NCI-H2107 treated with DMSO at 0.1 percent for 48 hours (cell line): ENCODE data around the gene NUDT3.
"Not testable (repeated sequence)": the region's sequence is repeated elsewhere in the genome, so short reads cannot be mapped to it uniquely, and the experiment has no call there.

Experiments
- DNase-seq: peaks from one replicate; lab custom pipeline; 2025; ENCODE audit not compliant: unreplicated experiment; lab: John Stamatoyannopoulos, UW

NUDT3 gene

DNA sequence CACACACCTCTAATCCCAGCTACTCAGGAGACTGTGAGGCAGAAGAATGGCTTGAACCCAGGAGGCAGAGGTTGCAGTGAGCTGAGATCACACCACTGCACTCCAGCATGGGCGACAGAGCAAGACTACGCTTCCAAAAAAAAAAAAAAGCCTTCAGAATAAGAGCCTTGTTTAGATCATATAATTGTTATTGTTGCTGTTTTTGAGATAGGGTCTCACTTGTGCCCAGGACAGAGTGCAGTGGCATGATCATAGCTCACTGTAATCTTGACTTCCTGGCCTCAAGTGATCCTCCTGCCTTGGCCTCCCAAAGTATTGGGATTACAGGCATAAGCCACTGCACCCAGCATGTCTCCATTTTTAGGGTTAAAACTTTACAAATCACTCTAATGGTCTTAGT lies 68.2 kb downstream of the NUDT3 start:
- DNase-seq = not testable (repeated sequence)

DNA sequence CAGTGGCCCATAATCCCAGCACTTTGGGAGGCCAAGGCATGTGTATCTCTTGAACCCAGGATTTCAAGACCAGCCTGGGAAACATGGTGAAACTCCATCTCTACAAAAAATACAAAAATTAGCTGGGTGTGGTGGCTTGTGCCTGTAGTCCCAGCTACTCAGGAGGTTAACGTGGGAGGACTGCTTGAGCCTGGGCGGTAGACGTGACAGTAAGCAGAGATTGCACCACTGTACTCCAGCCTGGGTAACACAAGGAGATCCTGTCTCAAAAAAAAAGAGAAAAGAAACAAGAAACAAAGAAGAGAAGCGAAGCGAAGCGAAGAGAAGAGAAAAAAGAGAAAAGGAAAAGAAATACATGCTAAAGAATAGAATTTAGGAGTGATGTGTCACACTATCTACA lies 69.2 kb downstream of the NUDT3 start:
- DNase-seq = no peak

DNA sequence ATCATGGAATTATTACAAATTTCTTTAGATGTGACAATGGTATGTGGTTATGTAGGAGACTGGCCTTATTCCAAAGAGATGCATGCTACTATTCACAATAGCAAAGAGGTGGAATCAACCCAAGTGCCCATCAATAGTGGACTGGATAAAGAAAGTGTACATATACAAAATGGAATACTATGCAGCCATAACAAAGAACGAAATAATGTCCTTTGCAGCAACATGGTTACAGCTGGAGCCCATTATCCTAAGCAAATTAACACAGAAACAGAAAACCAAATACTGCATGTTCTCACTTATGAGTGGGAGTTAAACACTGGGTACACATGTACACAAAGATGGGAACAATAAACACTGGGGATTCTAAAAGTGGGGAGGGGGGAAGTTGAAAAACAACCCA lies 69.7 kb downstream of the NUDT3 start:
- DNase-seq = no peak

DNA sequence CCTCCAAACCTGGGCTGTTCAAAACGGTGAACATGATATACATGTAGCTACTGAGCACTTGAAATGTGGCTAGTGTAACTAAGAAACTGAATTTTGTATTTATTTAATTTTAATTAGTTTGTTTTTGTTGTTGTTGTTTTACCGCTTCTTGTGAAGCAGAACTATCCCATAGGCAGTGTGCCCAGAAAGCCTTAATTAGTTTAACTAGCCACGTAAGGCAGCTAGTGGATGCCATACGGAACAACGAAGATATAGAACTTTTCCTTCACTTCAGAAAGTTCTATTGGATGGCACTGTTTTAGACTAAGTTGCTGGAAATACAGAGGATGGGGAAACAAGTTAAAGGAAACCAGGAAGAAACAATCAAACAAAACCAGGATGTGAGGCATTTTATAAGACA lies 70.6 kb downstream of the NUDT3 start:
- DNase-seq = no peak

DNA sequence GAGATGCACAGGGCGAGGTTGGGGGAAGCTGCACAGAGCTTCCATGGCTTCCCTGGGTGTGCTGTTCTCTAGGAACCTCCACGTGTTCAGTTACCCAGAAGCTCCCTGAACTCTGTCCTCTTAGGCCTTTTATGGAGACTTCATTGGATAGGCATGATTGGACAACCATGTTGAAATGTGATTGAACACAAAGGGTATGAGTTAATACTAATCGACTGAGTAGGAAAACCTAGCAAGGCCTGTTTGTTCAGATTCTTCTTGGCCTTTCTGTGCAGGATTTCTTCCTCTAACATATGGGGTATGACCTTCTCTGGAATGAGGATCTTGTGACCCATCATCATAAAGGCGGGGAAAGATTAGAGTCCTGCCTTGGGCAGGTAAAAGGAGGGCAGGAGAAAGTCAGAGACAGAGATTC lies 73.0 kb downstream of the NUDT3 start:
- no peak for DNase-seq

DNA sequence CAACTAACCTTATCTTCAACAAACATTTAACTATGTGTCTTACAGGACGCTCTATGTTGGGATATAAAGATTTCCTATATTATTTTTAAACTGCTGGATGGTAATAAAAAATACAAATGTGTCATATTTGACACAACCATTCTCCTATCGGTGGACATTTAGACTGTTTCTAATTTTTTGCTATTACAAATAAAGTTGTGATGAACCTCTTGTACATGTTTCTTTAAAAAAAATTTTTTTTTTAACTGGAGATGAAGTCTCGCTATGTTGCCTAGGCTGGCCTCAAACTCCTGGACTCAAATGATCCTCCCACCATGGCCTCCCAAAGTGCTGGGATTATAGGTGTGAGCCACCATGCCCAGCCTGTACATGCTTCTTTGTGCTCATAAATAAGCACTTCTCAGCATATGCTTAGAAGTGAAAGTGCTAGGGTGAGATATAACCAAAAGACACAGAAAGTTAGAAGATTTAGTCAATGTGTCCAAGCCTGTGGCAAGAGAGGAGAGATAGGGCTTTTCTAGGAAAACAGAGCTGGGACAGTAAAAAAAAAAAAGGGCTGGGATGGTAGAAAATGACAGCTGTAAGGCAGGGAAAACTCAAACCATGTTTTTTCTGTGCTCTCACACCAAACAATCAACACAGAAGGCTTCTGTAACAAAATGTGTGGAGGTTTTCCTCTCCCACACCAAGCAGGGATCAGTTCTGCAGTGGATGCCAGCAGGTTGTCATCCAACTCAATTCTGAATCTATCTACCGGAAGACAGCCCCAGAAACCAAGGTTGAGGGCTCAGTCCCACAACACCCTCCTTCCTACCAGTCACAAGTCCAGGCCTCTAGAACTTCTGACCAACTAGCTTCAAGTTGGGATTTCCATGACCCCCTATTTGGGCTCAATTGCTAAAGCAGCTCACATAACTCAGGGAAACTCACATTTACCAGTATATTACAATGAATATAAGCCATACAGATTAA lies 73.7 kb downstream of the NUDT3 start:
- DNase-seq = no peak

DNA sequence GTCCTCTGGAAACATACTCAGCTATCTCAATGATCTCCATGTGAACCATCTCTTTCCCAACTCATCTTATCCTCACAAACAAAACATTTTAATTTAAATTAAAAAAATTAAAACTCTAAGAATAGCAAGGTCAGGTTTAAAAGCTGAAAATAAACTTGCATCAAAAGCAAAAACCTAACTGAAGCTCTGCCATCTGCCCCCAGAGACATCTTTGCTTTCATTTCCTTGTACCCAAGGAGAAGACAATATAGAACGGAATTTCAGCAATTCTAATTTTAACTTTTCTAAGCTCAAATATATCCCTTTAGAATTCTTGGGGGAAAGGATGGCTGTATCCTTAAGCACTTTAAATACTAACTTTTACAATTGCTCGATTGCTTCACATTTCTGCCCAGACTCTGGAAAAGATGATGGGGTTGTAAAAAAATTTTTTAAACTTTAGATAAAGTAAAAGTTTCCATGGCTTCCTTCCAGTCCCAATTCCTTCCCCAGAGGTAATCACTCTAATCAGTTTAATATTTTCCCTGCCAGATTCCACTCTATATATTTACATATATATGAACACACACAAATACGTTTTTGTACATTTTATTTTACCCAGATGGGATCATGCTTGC lies 74.5 kb downstream of the NUDT3 start:
- no peak for DNase-seq

DNA sequence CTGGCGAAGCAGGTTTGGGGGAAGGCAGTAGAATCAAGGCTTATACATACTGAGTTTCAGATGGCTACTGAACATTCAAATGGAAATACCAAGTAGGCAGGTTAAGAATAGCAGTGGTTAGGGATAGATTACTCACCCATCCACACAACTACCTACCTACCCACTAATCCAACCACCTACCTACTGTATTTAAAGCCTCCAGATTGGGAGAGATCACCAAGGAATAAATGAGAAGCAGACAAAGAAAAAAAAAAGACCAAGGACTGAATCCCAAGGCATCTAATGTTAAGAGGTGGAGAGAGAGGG lies 75.3 kb downstream of the NUDT3 start:
- no peak for DNase-seq

DNA sequence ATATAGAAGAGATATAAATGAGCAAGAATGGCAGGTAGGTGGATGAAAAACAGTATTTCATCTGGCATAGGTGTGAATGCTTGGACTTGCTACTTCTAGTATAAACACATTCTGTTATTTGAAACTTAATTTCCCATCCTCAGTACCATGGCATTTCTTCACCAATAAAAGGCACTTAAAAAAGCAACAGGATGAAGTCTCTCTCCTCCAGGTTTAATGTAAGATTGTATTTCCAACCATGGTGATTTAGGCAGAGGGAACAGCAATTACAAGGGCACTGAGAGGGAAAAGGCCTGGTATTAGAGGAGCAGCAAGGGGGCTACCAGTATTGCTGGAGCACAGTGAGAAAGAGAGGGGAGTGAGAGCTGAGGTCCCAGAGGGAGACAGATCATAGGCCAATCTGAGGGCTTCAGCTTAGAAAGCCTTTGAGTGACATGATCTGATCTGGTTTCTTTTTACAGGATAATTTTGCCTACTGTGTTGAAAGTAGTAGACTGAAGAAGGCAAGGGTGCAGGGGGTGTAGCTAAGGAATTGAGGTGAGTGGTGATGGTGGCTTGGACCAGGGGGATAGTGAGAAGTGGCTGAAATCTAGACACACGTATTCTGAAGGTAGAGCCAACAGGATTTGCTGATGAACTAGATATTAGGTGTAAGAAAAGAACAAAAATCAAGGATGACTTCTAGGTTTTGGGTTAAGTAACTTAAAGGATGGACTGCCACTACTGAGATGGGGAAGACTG lies 75.9 kb downstream of the NUDT3 start:
- no peak for DNase-seq

DNA sequence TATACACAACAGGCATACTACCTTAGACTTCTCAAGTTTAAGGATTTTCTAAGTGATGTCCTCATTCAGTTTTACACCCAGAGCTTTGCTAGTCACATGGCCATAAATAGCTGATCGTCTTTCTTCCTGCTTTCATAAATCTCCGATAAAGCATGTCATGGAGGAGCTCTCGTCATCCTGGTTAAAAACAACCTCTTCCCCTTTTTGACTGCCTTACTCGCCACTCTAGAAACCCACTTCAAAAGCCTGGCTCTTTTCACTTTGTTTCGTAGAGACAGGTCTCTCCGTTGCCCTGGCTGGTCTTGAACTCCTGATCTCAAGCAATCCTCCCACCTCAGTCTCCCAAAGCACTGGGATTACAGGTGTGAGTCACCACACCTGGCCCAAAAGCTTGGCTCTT lies 76.7 kb downstream of the NUDT3 start:
- DNase-seq = no peak

DNA sequence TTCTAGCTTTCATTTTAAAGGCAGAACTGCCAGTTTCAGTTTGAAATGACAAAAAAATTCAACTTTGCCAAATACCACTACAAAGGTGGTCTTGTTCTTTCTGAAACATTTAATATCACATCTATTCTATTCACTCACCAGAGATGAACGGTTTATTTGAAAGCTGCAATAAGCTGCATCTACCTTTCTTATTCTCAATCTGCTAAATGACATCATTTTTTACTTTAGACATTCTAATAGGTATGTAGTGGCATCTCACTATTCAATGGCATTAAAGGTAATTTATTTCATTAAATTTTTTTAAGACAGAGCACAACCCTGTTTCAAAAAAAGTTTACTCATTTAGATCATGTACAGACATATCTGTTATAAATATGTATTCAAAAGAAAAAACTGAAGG lies 77.2 kb downstream of the NUDT3 start:
- DNase-seq = no peak

DNA sequence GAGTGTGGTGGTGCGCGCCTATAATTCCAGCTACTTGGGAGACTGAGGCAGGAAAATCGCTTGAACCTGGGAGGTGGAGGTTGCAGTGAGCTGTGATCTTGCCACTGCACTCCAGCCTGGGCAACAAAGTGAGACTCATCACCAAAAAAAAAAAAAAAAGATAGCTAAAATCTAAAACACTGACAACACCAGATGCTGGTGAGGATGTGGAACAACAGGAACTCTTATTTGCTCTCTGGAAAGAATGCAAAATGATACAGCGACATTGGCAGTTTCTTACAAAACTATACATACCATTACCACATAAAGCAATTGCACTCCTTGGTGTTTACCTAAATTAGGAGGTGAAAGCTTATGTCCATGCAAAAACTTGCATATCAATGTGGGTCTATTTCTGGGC lies 80.2 kb downstream of the NUDT3 start:
- no peak for DNase-seq

DNA sequence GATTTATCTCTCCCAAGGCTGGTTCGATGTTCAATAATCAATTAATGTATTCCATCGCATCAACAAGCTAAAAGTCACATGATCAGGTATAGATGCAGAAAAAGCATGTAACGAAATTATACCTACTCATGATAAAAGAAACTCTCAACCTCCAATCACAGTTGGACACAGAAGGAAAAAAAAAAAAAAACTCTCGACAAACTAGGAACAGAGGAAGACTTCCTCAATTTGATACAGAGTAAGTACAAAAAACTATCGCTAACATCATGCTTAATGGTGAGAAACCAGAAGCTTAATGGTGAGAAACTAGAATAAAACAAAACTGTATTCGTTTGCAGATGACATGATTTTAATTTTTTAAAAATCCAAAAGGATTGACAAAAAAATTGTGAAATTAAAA lies 81.7 kb downstream of the NUDT3 start:
- no peak for DNase-seq

DNA sequence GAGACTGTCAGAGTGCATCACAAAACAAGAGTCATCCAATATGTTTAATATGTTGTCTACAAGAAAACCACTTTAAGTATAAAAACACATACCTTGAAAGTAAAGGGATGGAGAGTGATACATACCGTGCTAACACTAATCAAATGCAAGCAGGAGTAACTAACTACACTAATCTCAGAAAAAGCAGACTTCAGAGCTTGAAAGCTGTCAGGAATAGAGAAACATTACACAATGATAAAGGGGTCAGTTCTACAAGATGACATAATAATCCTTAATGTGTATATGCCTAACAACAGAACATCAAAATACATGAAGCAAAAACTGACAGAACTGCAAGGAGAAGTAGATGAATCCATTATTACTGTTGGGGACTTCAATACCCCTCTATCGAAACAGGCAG lies 84.0 kb downstream of the NUDT3 start:
- no peak for DNase-seq

DNA sequence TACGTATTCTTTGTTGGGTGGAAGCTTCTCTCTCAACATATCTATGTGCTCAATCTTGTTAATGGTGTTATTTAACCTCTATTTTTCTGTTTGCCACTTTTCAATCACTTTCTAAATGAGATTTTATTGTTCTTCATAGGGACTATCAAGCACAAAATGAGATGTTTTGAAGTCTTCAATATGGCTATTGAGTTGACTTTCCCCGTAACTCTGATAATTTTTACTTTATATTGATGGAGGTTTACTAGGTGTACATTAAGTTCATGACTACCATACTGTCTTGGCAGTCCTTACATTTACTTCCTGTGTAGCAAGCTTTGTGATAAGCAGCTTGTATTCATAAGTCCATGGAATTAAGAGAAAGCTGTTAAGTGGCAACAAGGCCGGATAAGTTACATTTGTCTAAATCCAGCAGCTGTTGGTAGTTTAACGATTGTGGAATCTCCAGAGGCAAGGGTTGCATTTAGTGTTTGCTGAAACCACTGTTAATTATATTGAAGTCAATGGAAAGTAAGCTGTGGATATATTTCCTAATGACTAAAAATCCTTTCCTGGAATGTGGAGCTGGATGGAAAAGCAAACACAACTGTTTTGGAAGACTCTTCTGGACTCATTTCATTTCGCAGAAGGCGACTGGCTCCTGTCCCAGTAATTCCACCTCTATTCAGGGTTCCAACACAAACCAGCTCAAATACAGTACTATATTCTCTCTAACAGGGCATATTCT lies 86.3 kb downstream of the NUDT3 start:
- peak; percentile 47 for DNase-seq

DNA sequence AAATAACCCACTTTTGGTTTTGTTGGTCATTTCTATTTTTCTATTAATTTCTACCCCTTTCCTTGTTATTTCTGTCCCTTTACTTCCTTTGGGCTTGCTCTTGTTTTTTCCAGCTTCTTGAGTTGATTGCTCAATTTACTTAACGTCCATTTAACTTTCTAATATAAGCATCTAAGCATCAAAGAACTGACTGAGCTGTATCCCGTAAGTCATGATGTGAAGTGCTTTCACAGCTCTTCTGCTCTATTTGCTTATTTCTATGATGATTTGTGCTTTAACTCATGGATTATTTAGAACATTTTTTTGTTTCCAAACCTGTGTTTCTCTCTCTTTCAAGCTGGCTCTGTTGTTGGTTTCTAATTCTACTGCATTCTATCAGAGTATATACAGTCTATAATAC lies 87.0 kb downstream of the NUDT3 start:
- no peak for DNase-seq

DNA sequence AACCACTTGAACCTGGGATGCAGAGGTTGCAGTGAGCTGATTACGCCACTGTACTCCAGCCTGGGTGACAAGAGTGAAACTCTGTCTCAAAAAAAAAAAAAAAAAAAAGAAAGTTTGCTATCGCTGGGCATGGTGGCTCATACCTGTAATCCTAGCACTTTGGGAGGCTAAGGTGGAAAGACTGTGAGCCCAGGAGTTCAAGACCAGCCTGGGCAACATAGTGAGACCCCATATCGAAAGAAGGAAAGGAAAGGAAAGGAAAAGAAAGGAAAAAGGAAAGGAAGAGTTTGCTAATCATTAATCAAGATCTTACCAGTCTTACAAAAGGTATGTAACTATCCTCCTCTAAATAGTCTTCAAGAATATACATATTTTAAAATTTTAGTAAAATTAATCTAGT lies 88.3 kb downstream of the NUDT3 start:
- DNase-seq = no peak

DNA sequence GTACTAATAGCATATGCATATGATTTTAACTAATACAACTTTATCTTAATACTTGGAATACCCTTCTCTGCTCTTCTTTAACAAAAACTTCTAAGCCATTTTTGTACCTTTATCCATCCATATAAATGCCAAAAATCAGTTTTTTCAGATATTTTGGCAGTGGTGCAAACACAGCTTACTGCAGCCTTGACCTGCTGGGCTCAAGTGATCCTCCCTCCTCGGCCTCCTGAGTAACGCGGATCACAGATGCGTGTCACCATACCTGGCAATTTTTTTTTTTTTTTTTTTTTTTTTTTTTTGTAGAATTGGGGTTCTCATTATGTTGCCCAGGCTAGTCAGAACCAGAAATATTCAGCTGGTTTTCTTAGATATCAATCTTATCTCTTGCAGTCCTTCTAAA lies 89.5 kb downstream of the NUDT3 start:
- DNase-seq = no peak

DNA sequence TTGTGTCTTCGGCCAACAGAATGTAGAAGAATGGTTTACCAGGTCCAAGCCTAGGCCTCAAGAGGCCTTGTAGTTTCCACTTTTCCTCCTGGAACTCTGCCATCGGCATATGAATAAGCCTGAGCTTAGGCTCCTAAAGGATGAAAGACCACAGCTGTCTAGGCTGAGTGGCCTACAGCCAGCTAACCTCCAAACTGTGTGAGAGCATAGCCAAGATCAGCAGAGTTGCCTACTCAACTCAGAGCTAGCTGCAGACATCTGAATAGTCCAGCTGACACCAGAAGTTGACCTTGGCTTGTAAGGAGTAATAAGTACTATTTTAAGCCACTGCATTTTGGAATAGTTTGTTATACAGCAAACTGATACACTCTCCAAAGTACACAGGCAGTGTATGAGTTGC lies 91.1 kb downstream of the NUDT3 start:
- DNase-seq = no peak

DNA sequence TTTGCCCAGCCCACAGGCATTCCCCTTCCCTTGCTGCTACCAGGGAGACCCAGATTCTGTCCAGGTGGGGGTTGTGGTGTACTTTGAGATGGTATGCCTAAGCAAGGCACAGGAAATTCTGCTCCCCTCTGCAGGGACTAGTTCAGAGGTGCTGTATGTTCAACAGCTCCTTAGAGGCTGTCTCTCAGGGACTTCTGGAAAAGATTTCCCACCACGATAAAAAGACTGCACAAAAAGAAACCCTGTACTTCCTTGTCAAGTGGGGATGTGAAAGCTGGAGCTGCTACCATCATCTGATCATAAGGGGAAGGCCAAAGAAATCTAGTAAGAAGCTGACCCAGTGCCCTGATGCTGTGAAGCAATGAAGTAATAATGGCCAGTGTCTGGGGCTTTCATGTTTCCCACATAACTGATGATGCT lies 92.1 kb downstream of the NUDT3 start:
- no peak for DNase-seq

DNA sequence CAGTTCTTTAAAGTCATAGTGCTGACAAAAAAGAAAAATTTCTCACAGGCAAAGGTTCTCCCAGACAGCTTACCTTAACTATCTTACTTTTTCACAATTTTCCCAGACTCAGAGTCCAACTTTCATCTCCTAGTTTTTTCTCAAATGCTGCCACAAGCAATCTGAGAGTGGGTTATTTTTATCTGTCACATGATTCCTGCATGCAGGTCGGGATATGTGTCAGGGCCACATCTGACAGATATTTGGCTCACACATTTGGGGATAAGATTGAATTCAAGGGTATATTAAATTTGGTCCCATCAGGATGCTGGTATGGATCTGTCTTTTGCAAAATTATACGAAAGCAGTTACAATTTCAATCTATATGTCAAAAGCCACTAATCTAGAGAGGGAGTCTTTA lies 93.5 kb downstream of the NUDT3 start:
- DNase-seq = no peak
